K562 (cell line): ENCODE measurements around the gene PDGFD.

Experiments
- CBX8 ChIP-seq: fragments of 200-600 bp; sonication (generic); IDR thresholded peaks from 2 replicates; pipeline ENCODE4 v1.6.1; 2012; ENCODE audit warnings: borderline replicate concordance, mixed run types, low read depth, mild to moderate bottlenecking, moderate library complexity, mixed read lengths, low read length, control low read depth, inconsistent platforms; ENCODE audit not compliant: poor library complexity, severe bottlenecking; ENCODE audit errors: extremely low read depth
- EP300 ChIP-seq: IDR thresholded peaks from 2 replicates; pipeline ENCODE4 v1.6.1; 2012; ENCODE audit warnings: low read length, improper control_type of control experiment
- GATA2 ChIP-seq: sonication (generic); formaldehyde crosslinking; IDR thresholded peaks from 2 replicates; pipeline ENCODE4 v1.4.0; 2020; ENCODE audit warnings: mild to moderate bottlenecking, missing genetic modification reagents
- HDAC1 ChIP-seq, 2 experiments: fragments of 450-650 bp; IDR thresholded peaks; 2 replicates each; pipeline ENCODE4 v1.6.1; 2016 to 2017; ENCODE audit warnings: inconsistent platforms in 1 of 2, mild to moderate bottlenecking in 1 of 2, moderate library complexity in 1 of 2
- JUNB ChIP-seq: fragments of 450-650 bp; formaldehyde crosslinking; conservative IDR thresholded peaks from 2 replicates; pipeline ENCODE4 v1.4.0; 2020; ENCODE audit warnings: mild to moderate bottlenecking
- MED1 ChIP-seq: sonication (generic); formaldehyde crosslinking; IDR thresholded peaks from 2 replicates; pipeline ENCODE4 v1.8.1; 2023; ENCODE audit warnings: missing genetic modification reagents, borderline replicate concordance
- MEF2A ChIP-seq: IDR thresholded peaks from 2 replicates; pipeline ENCODE4 v1.6.1; 2011; ENCODE audit warnings: low read depth, mild to moderate bottlenecking, low read length, moderate library complexity; ENCODE audit not compliant: control insufficient read depth
- POLR2A ChIP-seq: fragments of 450-650 bp; conservative IDR thresholded peaks from 2 replicates; pipeline ENCODE4 v1.6.1; 2016
- RBM17 ChIP-seq: fragments of 200-400 bp; formaldehyde crosslinking; IDR thresholded peaks from 2 replicates; pipeline ENCODE4 v1.6.1; 2017; ENCODE audit warnings: low read depth, mild to moderate bottlenecking, low read length, borderline replicate concordance
- TCF7 ChIP-seq: sonication (generic); IDR thresholded peaks from 2 replicates; pipeline ENCODE4 v1.6.1; 2016; ENCODE audit warnings: antibody characterized with exemption, borderline replicate concordance
- ZKSCAN1 ChIP-seq: fragments of 150-350 bp; IDR thresholded peaks from 2 replicates; pipeline ENCODE4 v1.6.1; 2016; ENCODE audit warnings: low read depth, low read length

- TF ChIP-seq EP300 (no peak), JUNB (no peak), HDAC1 (IDR thresholded peaks at IDR 0.05) (no peak), POLR2A (no peak), ZKSCAN1 (no peak), MEF2A (no peak), MED1 (no peak), RBM17 (no peak), GATA2 (CRISPR knock-in tag) (no peak), CBX8 (no peak), TCF7 (no peak)
Measured at GRCh38 chr11:104086621-104087020, 77.3 kb downstream of the PDGFD start.
